GM20431 (cell line): ENCODE measurements around the gene RIT1.
"Not testable (repeated sequence)": the region's sequence is repeated elsewhere in the genome, so short reads cannot be mapped to it uniquely, and the experiment has no call there.

Experiments
- in situ Hi-C: fragments of 300-500 bp; cut with MseI, MboI; formaldehyde crosslinking; loops from one replicate; pipeline ENCODE4 v1.15.0; 2020; ENCODE audit warnings: low sequenced_read_pairs; ENCODE audit not compliant: unreplicated experiment

Gene RIT1

DNA sequence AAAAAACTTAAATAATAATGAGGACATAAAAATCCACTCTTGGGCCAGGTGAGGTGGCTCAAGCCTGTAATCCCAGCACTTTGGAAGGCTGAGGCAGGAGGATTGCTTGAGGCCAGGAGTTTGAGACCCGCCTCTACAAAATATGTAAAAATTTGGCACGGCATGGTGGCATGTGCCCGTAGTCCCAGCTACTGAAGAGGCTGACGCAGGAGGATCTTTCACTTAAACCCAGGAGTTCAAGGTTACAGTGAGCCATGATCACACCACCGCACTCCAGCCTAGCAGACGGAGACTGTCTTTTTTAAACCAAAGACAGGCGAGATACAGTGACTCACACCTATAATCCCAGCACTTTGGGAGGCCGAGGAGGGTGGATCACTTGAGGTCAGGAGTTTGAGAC, 14.7 kb downstream of the RIT1 start:
- in situ Hi-C loops: not testable (repeated sequence)

GRCh38 chr1:155895617-155896016, 15.5 kb downstream of the RIT1 start:
- in situ Hi-C loops: not testable (repeated sequence)

- in situ Hi-C loops: no loop called here
Observed at GRCh38 chr1:155893389-155894142, 17.6 kb downstream of the RIT1 start.

DNA sequence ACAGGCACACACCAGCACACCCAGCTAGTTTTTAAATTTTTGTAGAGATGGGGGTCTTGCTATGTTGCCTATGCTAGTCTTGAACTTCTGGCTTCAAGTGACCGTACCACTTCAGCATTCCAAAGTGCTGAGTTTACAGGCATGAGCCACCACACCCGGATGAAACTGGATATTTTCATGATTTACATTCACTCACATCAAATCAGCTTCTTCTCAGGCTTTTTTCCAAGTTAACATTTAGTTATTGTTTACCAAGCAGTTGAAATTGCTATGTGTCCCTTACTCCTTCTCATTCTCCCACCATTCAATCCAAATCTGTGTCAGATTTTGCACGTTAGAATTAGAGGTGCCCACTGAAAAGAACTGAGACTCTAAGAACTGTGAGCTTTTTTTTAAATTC, 18.4 kb downstream of the RIT1 start:
- in situ Hi-C loops: no loop called here

DNA sequence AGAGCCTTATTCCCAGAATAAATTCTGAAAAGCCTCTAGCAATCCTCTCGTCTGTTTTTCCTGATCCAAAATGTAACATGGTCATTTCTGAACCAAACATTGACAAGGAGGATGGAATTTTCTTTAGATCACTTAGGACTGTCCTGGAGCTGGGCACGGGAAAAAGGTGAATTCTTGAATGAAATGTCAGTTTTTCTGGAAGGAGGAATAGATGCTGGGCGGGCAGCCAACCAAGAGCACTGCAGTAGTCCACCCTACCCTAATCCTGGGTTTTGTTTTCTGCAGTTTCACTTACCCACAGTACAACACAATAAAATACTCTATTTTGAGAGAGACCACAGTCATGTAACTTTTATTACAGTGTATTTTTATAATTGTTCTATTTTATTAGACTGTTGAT, 20.9 kb downstream of the RIT1 start:
- in situ Hi-C loops: no loop called here

DNA sequence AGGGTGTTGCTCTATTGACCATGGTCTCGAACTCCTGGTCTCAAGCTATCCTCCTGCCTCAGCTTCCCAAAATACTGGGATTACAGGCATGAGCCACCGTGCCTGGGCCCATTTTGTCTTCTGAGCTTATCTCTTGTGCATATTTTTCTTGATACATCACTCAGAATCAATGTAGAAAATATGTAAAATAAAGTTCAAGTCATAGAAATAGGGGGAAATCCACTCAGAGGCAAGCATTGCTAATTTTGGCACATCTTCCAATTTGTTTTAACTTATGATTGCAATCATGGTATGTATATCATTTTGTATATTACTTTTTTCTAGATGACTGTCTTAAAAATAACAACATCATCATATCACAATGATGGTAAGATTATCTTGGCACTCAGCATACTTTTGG, 21.6 kb downstream of the RIT1 start:
- in situ Hi-C loops: no loop called here

DNA sequence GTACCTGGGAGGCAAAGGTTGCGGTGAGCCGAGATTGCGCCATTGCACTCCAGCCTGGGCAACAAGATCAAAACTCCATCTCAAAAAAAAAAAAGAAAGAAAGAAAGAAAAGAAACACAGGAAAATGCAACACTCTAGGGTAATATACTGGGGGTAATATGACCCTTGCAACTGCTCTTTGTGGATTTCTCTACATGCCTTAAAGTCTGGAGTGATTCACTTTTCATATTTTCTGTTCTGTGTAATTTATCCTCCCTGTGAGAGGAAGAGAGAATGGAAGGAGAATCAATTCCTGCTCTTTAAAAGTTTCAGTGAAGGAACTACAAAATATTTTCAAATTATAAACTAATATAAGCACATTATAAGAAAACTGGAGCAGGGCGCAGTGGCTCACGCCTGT, 22.7 kb downstream of the RIT1 start:
- in situ Hi-C loops: no loop called here

- in situ Hi-C loops: no loop called here
Observed at GRCh38 chr1:155884982-155885381, 26.2 kb downstream of the RIT1 start.

DNA sequence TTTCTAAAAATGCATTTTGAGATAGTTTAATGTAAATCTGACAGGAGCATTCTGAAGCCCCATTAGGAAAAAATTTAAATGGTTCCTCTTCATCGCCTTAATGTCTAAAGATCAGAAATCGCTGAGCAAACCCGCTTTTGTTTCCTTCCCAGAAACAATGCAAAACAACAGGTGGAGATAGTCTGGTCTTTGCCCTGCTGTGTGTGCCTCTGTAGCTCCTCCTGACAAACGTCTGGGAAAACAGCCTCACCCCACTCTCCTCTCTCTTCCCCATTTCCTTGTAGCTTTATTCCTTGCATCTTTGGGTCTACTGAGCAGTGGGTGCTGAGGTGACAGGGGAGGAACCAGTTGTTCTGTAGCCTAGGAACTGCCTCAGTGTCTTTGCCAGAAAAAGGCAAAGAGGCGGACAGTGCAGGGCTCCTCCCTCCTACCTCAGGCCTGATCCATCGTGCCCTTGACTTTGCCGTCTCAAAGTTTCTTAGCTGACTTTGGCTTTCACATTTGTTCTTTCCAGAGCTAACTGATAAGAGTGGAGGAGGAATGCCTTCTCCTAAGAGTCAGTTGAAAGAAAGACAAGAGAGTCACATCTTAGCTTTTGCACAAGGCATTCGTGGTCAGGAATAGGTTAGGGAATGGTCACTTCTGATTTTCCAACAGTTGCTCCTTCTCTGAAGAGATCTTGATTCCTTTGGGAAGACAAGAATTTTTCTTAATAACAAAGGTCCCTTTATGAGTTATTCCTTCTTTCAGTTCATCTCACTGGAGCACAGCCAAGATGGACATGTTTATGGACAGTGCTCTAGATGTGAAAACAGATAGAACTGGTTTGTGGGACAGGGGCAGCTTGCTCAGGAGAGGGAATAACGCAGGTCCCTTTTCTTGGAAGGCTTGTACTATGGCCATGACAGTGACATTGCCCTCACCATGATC, 26.9 kb downstream of the RIT1 start:
- in situ Hi-C loops: no loop called here

- in situ Hi-C loops: no loop called here
Observed at GRCh38 chr1:155882766-155883165, 28.4 kb downstream of the RIT1 start.

DNA sequence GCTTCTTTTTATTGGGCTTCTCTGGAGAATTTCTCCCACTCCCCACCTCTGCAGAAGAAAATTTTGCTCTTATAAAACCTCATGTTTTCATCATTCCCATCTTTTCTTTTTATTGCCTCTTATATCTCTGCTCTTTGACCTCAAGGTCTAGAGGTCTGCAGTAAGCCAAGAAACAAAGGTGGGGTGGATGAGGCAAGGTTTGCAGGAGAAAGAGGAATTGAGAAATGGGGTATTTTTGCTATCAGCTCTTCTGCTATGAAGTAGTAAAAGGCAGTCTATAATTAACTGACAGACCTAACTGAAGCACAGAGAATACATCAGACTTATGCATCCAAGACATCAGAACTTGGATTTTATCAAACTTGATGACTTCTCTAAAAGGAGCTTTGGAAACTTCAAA, 28.9 kb downstream of the RIT1 start:
- in situ Hi-C loops: no loop called here

DNA sequence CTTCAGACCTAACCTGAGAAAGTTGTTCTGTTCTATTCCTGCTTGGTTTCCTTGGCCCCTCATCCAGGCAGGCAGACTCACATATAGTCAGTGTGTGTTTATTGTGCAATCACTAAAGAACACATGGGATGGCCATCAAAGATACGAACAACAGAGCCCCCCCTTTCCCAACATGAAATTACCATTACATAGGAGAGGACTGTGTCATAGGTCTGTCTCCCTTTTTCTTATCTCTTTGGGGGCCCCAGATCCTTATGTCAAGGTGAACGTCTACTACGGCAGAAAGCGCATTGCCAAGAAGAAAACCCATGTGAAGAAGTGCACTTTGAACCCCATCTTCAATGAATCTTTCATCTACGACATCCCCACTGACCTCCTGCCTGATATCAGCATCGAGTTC, 30.2 kb downstream of the RIT1 start:
- in situ Hi-C loops: no loop called here

- in situ Hi-C loops: no loop called here
Observed at GRCh38 chr1:155880251-155880650, 30.9 kb downstream of the RIT1 start.

GRCh38 chr1:155877945-155878344, 33.2 kb downstream of the RIT1 start:
- in situ Hi-C loops: no loop called here

- in situ Hi-C loops: no loop called here
Observed at GRCh38 chr1:155873860-155874259, 37.3 kb downstream of the RIT1 start.

GRCh38 chr1:155872527-155872926, 38.6 kb downstream of the RIT1 start:
- in situ Hi-C loops: no loop called here

DNA sequence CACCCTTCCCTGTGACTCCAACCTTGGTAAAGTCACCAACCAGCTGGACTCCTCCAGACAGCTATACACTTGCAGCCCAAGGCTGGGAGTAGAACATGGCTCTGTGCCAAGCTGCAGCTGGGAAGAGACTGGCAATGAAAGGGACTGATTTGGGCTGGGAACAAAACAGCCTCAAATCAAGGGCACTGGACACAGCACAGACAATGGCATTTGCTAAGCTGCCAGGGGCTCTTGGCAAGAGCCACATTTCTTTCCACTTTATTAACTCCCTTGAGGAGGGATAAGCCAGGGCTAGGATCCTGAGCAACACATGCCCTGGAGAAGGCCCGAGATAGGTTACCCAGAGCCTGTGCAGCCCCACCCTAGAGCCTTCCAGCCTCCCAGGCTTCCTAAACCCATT, 39.8 kb downstream of the RIT1 start:
- in situ Hi-C loops: no loop called here

DNA sequence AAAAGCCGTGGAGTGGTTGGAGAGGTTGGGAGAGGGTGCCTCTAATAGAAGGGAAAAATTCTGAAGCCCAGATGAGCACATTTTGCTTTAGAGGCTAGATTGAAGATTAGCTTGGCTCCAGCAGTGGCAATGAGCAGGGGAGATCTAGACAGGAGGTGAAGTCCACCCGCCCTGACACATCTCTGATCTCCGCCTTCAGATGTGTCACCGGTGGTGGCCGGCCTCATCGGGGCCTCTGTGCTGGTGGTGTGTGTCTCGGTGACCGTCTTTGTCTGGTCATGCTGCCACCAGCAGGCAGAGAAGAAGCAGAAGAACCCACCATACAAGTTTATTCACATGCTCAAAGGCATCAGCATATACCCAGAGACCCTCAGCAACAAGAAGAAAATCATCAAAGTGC, 43.4 kb downstream of the RIT1 start:
- in situ Hi-C loops: no loop called here

GRCh38 chr1:155864393-155864792, 46.8 kb downstream of the RIT1 start:
- in situ Hi-C loops: no loop called here

DNA sequence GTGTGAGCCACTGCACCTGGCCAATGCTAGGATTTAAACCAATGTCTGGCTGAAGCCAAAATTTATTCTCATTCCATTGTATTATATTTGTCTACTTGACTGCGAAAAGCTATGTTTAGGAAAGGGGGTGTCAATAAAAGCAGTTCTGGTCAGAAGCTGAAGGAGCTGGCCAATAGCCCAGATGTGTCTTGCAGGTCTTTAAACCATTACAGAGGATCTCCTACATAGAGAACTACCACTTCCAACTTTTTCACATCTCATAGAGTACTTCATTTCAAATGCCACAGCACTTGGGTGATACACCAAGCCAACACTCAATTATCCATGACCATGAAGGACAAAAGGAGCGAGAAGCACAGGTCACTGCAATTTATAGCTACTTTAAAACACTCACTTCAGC, 49.3 kb downstream of the RIT1 start:
- in situ Hi-C loops: no loop called here

DNA sequence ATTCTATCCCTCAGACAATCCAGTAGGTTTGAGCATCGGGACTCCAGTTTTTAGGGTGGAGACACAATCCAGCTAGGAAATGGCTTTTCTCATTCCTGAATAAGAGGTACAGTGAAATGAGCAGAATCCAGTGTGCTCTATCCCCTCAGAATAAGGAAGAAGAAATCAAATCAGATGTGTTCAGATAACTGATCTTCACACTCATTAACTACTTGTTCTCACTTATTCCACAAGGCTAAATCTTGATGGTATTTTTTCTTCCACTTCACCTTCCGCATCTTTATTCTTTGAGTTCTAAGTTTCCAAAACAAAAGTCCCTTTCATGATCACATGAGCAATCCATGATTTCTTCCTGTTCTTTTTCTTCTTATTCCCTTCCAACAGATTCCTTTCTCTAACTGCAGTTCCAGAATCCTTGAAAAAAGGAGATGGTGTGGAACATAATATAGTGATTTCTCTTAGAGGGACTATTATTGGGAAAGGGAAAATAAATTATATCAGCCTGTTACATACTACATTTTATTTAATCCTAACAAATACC, 50.1 kb downstream of the RIT1 start:
- in situ Hi-C loops: no loop called here
